ENCODE results near the gene GRPEL2.

The GRPEL2 gene

DNA sequence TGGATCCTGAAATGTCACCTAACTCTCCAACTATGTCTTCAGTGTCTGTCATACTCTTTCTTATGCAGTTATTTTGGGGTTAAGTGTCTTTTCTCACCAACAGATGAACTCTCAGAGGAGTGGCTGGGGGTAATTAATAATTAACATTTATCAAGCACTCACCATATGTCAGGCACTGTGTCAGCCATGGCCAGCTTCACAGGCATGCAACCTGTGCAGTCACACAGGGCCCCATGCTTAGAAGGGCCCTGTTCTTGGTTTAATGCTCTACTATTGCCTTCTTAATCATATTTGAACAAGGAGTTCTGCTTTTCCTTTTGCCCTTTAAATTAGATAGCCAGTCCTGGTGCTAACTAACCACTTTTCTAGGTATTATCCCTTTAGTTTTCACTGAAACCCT lies 3.4 kb upstream of the GRPEL2 start:
- ChIA-PET POLR2A (no interaction called here), CTCF (interaction anchor here (0.7 to 1.6 kb wide), 5 partner anchors 20 to 306 kb away, joined by 3 to 7 read pairs (median 3); no protein-coding TSS in a partner anchor)
- H3K4me1 ChIP-seq (ENCODE audit: control insufficient read depth, insufficient read depth, low read length), result no peaks in the 10 kb centered on the region
- no peaks in the 10 kb centered on the region for H3K9me3 ChIP-seq (ENCODE audit: control insufficient read depth, insufficient read depth, low read depth, low read length)
- H3K27ac ChIP-seq (ENCODE audit: extremely low read depth, low read depth, low read length), result no peak overlapping the region
- peaks cover 0 to 7% of the 10 kb centered on the region in 2 experiments; a peak in 1 of 3 replicates for H3K36me3 ChIP-seq (ENCODE audit: control insufficient read depth in 2 of 2, insufficient read depth in 1 of 2, low read length in 2 of 2)
- TF ChIP-seq ZNF513 (tag by site-specific recombination; IDR thresholded peaks at IDR 0.05) (no peak), ZNF398 (tag by site-specific recombination; IDR thresholded peaks at IDR 0.05) (no peak), ZNF391 (tag by site-specific recombination; IDR thresholded peaks at IDR 0.05; ENCODE audit: borderline replicate concordance, low read depth) (no peak), INSM2 (tag by site-specific recombination; IDR thresholded peaks at IDR 0.05) (no peak), SALL2 (tag by site-specific recombination; IDR thresholded peaks at IDR 0.05; ENCODE audit: borderline replicate concordance) (no peak)
- TF ChIP-seq, protein P1, sequence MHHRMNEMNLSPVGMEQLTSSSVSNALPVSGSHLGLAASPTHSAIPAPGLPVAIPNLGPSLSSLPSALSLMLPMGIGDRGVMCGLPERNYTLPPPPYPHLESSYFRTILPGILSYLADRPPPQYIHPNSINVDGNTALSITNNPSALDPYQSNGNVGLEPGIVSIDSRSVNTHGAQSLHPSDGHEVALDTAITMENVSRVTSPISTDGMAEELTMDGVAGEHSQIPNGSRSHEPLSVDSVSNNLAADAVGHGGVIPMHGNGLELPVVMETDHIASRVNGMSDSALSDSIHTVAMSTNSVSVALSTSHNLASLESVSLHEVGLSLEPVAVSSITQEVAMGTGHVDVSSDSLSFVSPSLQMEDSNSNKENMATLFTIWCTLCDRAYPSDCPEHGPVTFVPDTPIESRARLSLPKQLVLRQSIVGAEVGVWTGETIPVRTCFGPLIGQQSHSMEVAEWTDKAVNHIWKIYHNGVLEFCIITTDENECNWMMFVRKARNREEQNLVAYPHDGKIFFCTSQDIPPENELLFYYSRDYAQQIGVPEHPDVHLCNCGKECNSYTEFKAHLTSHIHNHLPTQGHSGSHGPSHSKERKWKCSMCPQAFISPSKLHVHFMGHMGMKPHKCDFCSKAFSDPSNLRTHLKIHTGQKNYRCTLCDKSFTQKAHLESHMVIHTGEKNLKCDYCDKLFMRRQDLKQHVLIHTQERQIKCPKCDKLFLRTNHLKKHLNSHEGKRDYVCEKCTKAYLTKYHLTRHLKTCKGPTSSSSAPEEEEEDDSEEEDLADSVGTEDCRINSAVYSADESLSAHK (tag by site-specific recombination; IDR thresholded peaks at IDR 0.05), result no peak
- no peak overlapping the region for H3K4me3 ChIP-seq (ENCODE audit: low read depth, low read length)

DNA sequence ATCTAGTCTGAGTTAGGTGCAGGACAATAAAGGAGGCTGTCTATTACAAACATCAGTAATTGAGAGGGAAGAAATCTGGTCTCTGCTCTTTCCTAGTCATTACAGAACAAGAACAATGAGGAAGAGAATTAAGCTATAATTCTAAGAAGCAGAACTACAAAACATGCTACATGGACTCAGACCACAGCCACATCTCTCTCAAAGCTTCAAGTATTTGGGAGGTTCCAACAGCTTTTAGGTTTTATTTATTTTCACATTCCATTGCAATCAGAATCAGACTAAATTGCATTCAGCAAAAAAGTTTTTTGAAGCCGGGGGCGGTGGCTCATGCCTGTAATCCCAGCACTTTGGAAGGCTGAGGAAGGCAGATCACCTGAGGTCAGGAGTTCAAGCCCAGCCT lies 1.1 kb upstream of the GRPEL2 start:
- TF ChIP-seq RBAK (tag by site-specific recombination; IDR thresholded peaks at IDR 0.05) (no peak), HOXC10 (CRISPR knock-in tag; IDR thresholded peaks at IDR 0.05) (no peak)
- ChIA-PET POLR2A (interaction anchor here (1.1 to 4.9 kb wide), 4 partner anchors 12 to 207 kb away, joined by 4 to 77 read pairs (median 14); partner anchors contain the start of genes CSNK1A1 and PCYOX1L), CTCF (interaction anchor here (0.5 to 1.0 kb wide), 6 partner anchors 25 to 591 kb away, joined by 3 to 4 read pairs (median 4); no protein-coding TSS in a partner anchor)
- H3K4me1 ChIP-seq (ENCODE audit: control insufficient read depth, insufficient read depth, low read length), result no peaks in the 10 kb centered on the region
- H3K27ac ChIP-seq (ENCODE audit: extremely low read depth, low read depth, low read length), result no peak overlapping the region
- no peak overlapping the region for H3K4me3 ChIP-seq (ENCODE audit: low read depth, low read length)
- H3K9me3 ChIP-seq (ENCODE audit: control insufficient read depth, insufficient read depth, low read depth, low read length), result no peaks in the 10 kb centered on the region
- H3K36me3 ChIP-seq (ENCODE audit: control insufficient read depth in 2 of 2, insufficient read depth in 1 of 2, low read length in 2 of 2), result peaks cover 14 to 29% of the 10 kb centered on the region in 2 experiments

DNA sequence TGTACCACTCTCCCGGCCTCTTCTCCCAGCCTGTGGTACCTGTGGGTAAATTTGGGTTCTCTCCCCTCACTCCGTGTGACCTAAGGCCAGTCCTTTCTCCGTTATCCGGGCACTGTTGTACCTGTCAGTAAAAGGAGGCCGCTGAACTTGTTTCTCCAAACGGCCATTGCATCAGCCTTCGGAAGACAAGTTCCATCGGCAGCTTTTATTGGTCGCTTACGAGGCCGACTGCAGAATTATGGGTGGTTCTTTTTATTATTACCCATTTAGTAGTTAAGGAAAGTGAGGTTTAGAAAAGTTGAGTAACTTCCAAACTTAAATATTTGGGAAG lies 558 bp downstream of the GRPEL2 start:
- POLR2A ChIA-PET, result interaction anchor here (0.8 to 4.9 kb wide), 5 partner anchors 10 to 39 kb away, joined by 3 to 77 read pairs (median 5); partner anchors contain the start of gene PCYOX1L
- peaks cover 27 to 39% of the 10 kb centered on the region in 2 experiments for H3K36me3 ChIP-seq (ENCODE audit: control insufficient read depth in 2 of 2, insufficient read depth in 1 of 2, low read length in 2 of 2)
- H3K4me1 ChIP-seq (ENCODE audit: control insufficient read depth, insufficient read depth, low read length), result no peaks in the 10 kb centered on the region
- peak overlapping the region; percentile 94 for H3K4me3 ChIP-seq (ENCODE audit: low read depth, low read length)
- no peaks in the 10 kb centered on the region for H3K9me3 ChIP-seq (ENCODE audit: control insufficient read depth, insufficient read depth, low read depth, low read length)
- CTCF ChIA-PET, result interaction anchor here (0.8 to 1.8 kb wide), 6 partner anchors 12 to 37 kb away, joined by 3 to 6 read pairs (median 4); partner anchors contain the start of gene PCYOX1L
- peak overlapping the region; percentile 57 for H3K27ac ChIP-seq (ENCODE audit: extremely low read depth, low read depth, low read length)
- TF ChIP-seq ZNF747 (tag by site-specific recombination; IDR thresholded peaks at IDR 0.05) (no peak), ZNF266 (tag by site-specific recombination; IDR thresholded peaks at IDR 0.05; ENCODE audit: low read depth) (no peak), INSM2 (tag by site-specific recombination; IDR thresholded peaks at IDR 0.05) (no peak), ZNF24 (tag by site-specific recombination; IDR thresholded peaks at IDR 0.05) (0 out of 2 replicates have a peak, but pooled peaks have one; percentile 12), WT1 (tag by site-specific recombination; IDR thresholded peaks at IDR 0.05) (no peak), ZNF629 (tag by site-specific recombination; IDR thresholded peaks at IDR 0.05) (no peak), KLF1 (tag by site-specific recombination; IDR thresholded peaks at IDR 0.05) (no peak), ZNF660 (tag by site-specific recombination; IDR thresholded peaks at IDR 0.05) (0 out of 2 replicates have a peak, but pooled peaks have one; percentile 13), ZNF530 (tag by site-specific recombination; IDR thresholded peaks at IDR 0.05; ENCODE audit: low read depth) (no peak), HOXD13 (CRISPR knock-in tag; IDR thresholded peaks at IDR 0.05; ENCODE audit: borderline replicate concordance) (no peak)
- TF ChIP-seq, protein P2, sequence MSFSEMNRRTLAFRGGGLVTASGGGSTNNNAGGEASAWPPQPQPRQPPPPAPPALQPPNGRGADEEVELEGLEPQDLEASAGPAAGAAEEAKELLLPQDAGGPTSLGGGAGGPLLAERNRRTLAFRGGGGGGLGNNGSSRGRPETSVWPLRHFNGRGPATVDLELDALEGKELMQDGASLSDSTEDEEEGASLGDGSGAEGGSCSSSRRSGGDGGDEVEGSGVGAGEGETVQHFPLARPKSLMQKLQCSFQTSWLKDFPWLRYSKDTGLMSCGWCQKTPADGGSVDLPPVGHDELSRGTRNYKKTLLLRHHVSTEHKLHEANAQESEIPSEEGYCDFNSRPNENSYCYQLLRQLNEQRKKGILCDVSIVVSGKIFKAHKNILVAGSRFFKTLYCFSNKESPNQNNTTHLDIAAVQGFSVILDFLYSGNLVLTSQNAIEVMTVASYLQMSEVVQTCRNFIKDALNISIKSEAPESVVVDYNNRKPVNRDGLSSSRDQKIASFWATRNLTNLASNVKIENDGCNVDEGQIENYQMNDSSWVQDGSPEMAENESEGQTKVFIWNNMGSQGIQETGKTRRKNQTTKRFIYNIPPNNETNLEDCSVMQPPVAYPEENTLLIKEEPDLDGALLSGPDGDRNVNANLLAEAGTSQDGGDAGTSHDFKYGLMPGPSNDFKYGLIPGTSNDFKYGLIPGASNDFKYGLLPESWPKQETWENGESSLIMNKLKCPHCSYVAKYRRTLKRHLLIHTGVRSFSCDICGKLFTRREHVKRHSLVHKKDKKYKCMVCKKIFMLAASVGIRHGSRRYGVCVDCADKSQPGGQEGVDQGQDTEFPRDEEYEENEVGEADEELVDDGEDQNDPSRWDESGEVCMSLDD (tag by site-specific recombination; IDR thresholded peaks at IDR 0.05), result 0 out of 2 replicates have a peak, but pooled peaks have one; percentile 12
